Type B pancreatic cell (in vitro differentiated cells): Measurements from ENCODE around the gene CCDC32. TPM values are rescaled to one million over a fixed set of nuclear protein-coding genes. Genes with fewer than 3 reads are reported as not detected.
A peak's percentile ranks its signal among the peaks of the same experiment; 100 is the strongest.

Experiments used
- DNase-seq: peaks from one replicate; pipeline ENCODE4 v3.0.0; 2021; ENCODE audit warnings: mixed read lengths; ENCODE audit not compliant: unreplicated experiment; ENCODE audit errors: extremely low spot score
- H3K27ac Mint-ChIP-seq: 2 replicates; pipeline ENCODE4 v1.8.0; 2021; ENCODE audit warnings: mild to moderate bottlenecking, mixed read lengths
- H3K27me3 Mint-ChIP-seq: 2 replicates; pipeline ENCODE4 v1.8.0; 2021; ENCODE audit warnings: mixed read lengths
- H3K36me3 Mint-ChIP-seq: 2 replicates; pipeline ENCODE4 v1.8.0; 2021; ENCODE audit warnings: mixed read lengths
- H3K4me1 Mint-ChIP-seq: one replicate; pipeline ENCODE4 v1.8.0; 2021; ENCODE audit warnings: mixed read lengths; ENCODE audit not compliant: unreplicated experiment
- H3K4me3 Mint-ChIP-seq: 2 replicates; pipeline ENCODE4 v1.8.0; 2021; ENCODE audit warnings: mild to moderate bottlenecking, mixed read lengths
- H3K9me3 Mint-ChIP-seq: 2 replicates; pipeline ENCODE4 v1.8.0; 2021; ENCODE audit warnings: mixed read lengths
- CTCF ChIP-seq: fragments of 200-600 bp; sonication (generic); conservative IDR thresholded peaks from 2 replicates; pipeline ENCODE4 v1.5.0; 2021; ENCODE audit warnings: antibody characterized with exemption, mild to moderate bottlenecking
- long read RNA-seq: library from polyadenylated mRNA; unstranded; transcript quantifications from one replicate; pipeline ENCODE4 v2.0.0, GENCODE V29; 2020
- total RNA-seq: library from RNA; stranded (reverse); gene quantifications from 2 replicates; pipeline ENCODE4 v1.2.1, GENCODE V29; 2021; ENCODE audit warnings: low replicate concordance

CCDC32 gene, protein sequence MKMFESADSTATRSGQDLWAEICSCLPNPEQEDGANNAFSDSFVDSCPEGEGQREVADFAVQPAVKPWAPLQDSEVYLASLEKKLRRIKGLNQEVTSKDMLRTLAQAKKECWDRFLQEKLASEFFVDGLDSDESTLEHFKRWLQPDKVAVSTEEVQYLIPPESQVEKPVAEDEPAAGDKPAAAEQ
- total RNA-seq, result 18.4 and 21.0 TPM in 2 replicates
- long read RNA-seq, transcript CCDC32-205 (3 exons, 1,075 nt), result minor isoform, 5 of 108 reads
- long read RNA-seq, transcript CCDC32-202 (4 exons, 1,519 nt), result major isoform, 89 of 108 reads
- long read RNA-seq, partial matches to known transcripts, result 2 of 108 reads
- long read RNA-seq, other reads (novel, unspliced or antisense), result 10 of 108 reads

- DNase-seq, result peak; percentile 93
- no peak for TF ChIP-seq CTCF
- H3K4me1 Mint-ChIP-seq, result peaks cover 21% of the 10 kb centered on the region
- H3K27me3 Mint-ChIP-seq, result peaks cover 10% of the 10 kb centered on the region
- H3K27ac Mint-ChIP-seq, result peak within 1 kb of the TSS; percentile 95
- H3K4me3 Mint-ChIP-seq, result peak within 1 kb of the TSS; percentile 96
- no peaks in the 10 kb centered on the region for H3K9me3 Mint-ChIP-seq
- peaks cover 5% of the 10 kb centered on the region for H3K36me3 Mint-ChIP-seq
These were observed at the start of gene CCDC32 for GRCh38 chr15:40564591-40565332. CCDC32 (minus strand) TSS chr15:40565042; CDS start chr15:40563015, 2,027 bp downstream.

DNA sequence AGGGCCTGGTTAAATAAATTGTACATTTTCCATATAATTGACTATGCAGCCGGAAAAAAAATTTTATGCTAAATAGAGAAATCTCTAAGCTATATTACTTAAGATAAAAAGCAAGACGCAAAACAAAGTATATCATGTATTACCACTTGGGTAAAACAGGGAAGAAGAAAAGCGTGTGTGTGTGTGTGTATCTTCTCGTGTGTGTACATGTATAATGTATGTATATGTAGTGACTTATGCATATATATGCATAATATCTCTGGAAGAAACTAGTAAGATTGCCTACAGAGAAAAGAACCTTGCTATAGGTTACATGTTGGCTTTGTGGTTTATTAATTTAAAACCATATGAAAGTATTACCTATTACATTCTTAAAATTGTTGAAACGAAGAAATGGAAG is 48.2 kb upstream of the CCDC32 start:
- Mint-ChIP-seq H3K4me1 (no peaks in the 10 kb centered on the region), H3K27me3 (no peaks in the 10 kb centered on the region), H3K9me3 (no peaks in the 10 kb centered on the region), H3K4me3 (no peak overlapping the region), H3K36me3 (no peaks in the 10 kb centered on the region), H3K27ac (no peak overlapping the region)
- no peak for TF ChIP-seq CTCF
- no peak for DNase-seq

GRCh38 chr15:40603935-40604334 is 39.1 kb upstream of the CCDC32 start:
- Mint-ChIP-seq H3K36me3 (peaks cover 3% of the 10 kb centered on the region), H3K9me3 (no peaks in the 10 kb centered on the region), H3K27ac (no peak overlapping the region), H3K4me3 (no peak overlapping the region), H3K4me1 (no peaks in the 10 kb centered on the region), H3K27me3 (no peaks in the 10 kb centered on the region)
- no peak for TF ChIP-seq CTCF
- DNase-seq, result no peak

DNA sequence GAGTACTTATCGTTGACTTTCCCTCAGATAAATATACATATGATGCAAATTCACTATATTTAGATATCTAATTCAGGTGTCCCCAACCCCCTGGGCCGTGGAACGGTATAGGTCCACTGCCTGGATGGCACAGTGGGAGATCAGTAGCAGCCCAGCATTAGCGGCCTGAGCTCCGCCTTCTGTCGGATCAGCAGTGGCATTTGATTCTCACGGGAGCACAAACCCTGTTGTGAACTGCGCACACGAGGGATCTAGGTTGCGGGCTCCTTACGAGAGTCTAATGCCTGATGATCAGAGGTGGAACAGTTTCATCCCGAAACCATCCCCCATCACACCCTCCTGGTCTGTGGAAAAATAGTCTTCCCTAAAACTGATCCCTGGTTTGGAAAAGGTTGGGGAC is 36.1 kb upstream of the CCDC32 start:
- Mint-ChIP-seq H3K9me3 (no peaks in the 10 kb centered on the region), H3K27ac (no peak overlapping the region), H3K27me3 (no peaks in the 10 kb centered on the region), H3K36me3 (peaks cover 2% of the 10 kb centered on the region), H3K4me1 (peaks cover under 1% of the 10 kb centered on the region), H3K4me3 (no peak overlapping the region)
- no peak for DNase-seq
- no peak for TF ChIP-seq CTCF

GRCh38 chr15:40598672-40599071 is 33.8 kb upstream of the CCDC32 start:
- no peak overlapping the region for H3K27ac Mint-ChIP-seq
- H3K36me3 Mint-ChIP-seq, result no peaks in the 10 kb centered on the region
- H3K27me3 Mint-ChIP-seq, result peaks cover 4% of the 10 kb centered on the region
- TF ChIP-seq CTCF, result no peak
- peaks cover 9% of the 10 kb centered on the region for H3K4me1 Mint-ChIP-seq
- no peaks in the 10 kb centered on the region for H3K9me3 Mint-ChIP-seq
- no peak for DNase-seq
- no peak overlapping the region for H3K4me3 Mint-ChIP-seq
